Fibroblast of skin of abdomen (primary cell): ENCODE results near the gene RASGRF1.
A peak's percentile ranks its signal among the peaks of the same experiment; 100 is the strongest.
"Not testable (repeated sequence)": the region's sequence is repeated elsewhere in the genome, so short reads cannot be mapped to it uniquely, and the experiment has no call there.

Experiments
- DNase-seq: peaks from one replicate; pipeline ENCODE4 v3.0.0-alpha.2; 2013

The RASGRF1 gene

GRCh38 chr15:78929536-78930264, 160.9 kb downstream of the RASGRF1 start:
- DNase-seq: no peak

- DNase-seq: no peak
Observed at GRCh38 chr15:78928616-78929093, 161.9 kb downstream of the RASGRF1 start.

GRCh38 chr15:78928176-78928575, 162.4 kb downstream of the RASGRF1 start:
- not testable (repeated sequence) for DNase-seq

GRCh38 chr15:78927077-78927790, 163.3 kb downstream of the RASGRF1 start:
- DNase-seq: no peak

- no peak for DNase-seq
Observed at GRCh38 chr15:78925956-78926743, 164.4 kb downstream of the RASGRF1 start.

GRCh38 chr15:78925076-78925624, 165.4 kb downstream of the RASGRF1 start:
- no peak for DNase-seq

GRCh38 chr15:78923480-78924360, 166.9 kb downstream of the RASGRF1 start:
- DNase-seq: no peak

- DNase-seq: no peak
Observed at GRCh38 chr15:78923015-78923414, 167.6 kb downstream of the RASGRF1 start.

GRCh38 chr15:78922527-78922926, 168.1 kb downstream of the RASGRF1 start:
- DNase-seq: no peak

- DNase-seq: no peak
Observed at GRCh38 chr15:78921940-78922339, 168.6 kb downstream of the RASGRF1 start.

GRCh38 chr15:78921517-78921916, 169.1 kb downstream of the RASGRF1 start:
- DNase-seq: no peak

- DNase-seq: no peak
Observed at GRCh38 chr15:78917888-78918287, 172.7 kb downstream of the RASGRF1 start.

- DNase-seq: no peak
Observed at GRCh38 chr15:78916088-78916487, 174.5 kb downstream of the RASGRF1 start.

GRCh38 chr15:78915341-78916087, 175.1 kb downstream of the RASGRF1 start:
- no peak for DNase-seq

GRCh38 chr15:78914027-78914764, 176.4 kb downstream of the RASGRF1 start:
- DNase-seq: peak; percentile 28

- no peak for DNase-seq
Observed at GRCh38 chr15:78913012-78913411, 177.6 kb downstream of the RASGRF1 start.

GRCh38 chr15:78912316-78912715, 178.3 kb downstream of the RASGRF1 start:
- no peak for DNase-seq

- DNase-seq: no peak
Observed at GRCh38 chr15:78910271-78910670, 180.3 kb downstream of the RASGRF1 start.
